ENCODE measurements around the gene ATP5PB. TPM values are rescaled to one million over a fixed set of nuclear protein-coding genes. Genes with fewer than 3 reads are reported as not detected.

Gene ATP5PB
- 100 to 1,000 TPM in 11 of 12 donors, not detected in 1; 148 to 324 (median 295) TPM for polyA plus RNA-seq (ENCODE audit: insufficient read length in 12 of 12)
- long read RNA-seq, donor 1, transcript ATP5PB-202 (7 exons, 3,156 nt), result major isoform, 95 of 158 reads
- long read RNA-seq, donor 1, partial matches to known transcripts, result 59 of 158 reads
- long read RNA-seq, donor 1, other reads (novel, unspliced or antisense), result 0 of 158 reads
- long read RNA-seq, donor 2, transcript ATP5PB-201 (6 exons, 1,040 nt), result minor isoform, 6 of 192 reads
- long read RNA-seq, donor 2, transcript ATP5PB-202 (7 exons, 3,156 nt), result major isoform, 159 of 192 reads
- long read RNA-seq, donor 2, partial matches to known transcripts, result 15 of 192 reads
- long read RNA-seq, donor 2, other reads (novel, unspliced or antisense), result 12 of 192 reads
- long read RNA-seq, donor 3, transcript ATP5PB-202 (7 exons, 3,156 nt), result major isoform, 61 of 83 reads
- long read RNA-seq, donor 3, partial matches to known transcripts, result 22 of 83 reads
- long read RNA-seq, donor 3, other reads (novel, unspliced or antisense), result 0 of 83 reads
- long read RNA-seq, donor 4, transcript ATP5PB-202 (7 exons, 3,156 nt), result major isoform, 60 of 67 reads
- long read RNA-seq, donor 4, partial matches to known transcripts, result 6 of 67 reads
- long read RNA-seq, donor 4, other reads (novel, unspliced or antisense), result 0 of 67 reads
- long read RNA-seq, donor 5, transcript ATP5PB-201 (6 exons, 1,040 nt), result minor isoform, 7 of 168 reads
- long read RNA-seq, donor 5, transcript ATP5PB-202 (7 exons, 3,156 nt), result major isoform, 135 of 168 reads
- long read RNA-seq, donor 5, partial matches to known transcripts, result 17 of 168 reads
- long read RNA-seq, donor 5, other reads (novel, unspliced or antisense), result 9 of 168 reads
- long read RNA-seq, donor 6, transcript ATP5PB-202 (7 exons, 3,156 nt), result major isoform, 69 of 69 reads
- long read RNA-seq, donor 6, partial matches to known transcripts, result 0 of 69 reads
- long read RNA-seq, donor 6, other reads (novel, unspliced or antisense), result 0 of 69 reads
- long read RNA-seq, donor 7, transcript ATP5PB-202 (7 exons, 3,156 nt), result major isoform, 42 of 48 reads
- long read RNA-seq, donor 7, partial matches to known transcripts, result 6 of 48 reads
- long read RNA-seq, donor 7, other reads (novel, unspliced or antisense), result 0 of 48 reads
- long read RNA-seq, donor 8, transcript ATP5PB-202 (7 exons, 3,156 nt), result major isoform, 109 of 123 reads
- long read RNA-seq, donor 8, partial matches to known transcripts, result 5 of 123 reads
- long read RNA-seq, donor 8, other reads (novel, unspliced or antisense), result 5 of 123 reads
- long read RNA-seq, donor 9, transcript ATP5PB-202 (7 exons, 3,156 nt), result major isoform, 65 of 104 reads
- long read RNA-seq, donor 9, partial matches to known transcripts, result 32 of 104 reads
- long read RNA-seq, donor 9, other reads (novel, unspliced or antisense), result 6 of 104 reads
- long read RNA-seq, donor 10, transcript ATP5PB-202 (7 exons, 3,156 nt), result major isoform, 89 of 146 reads
- long read RNA-seq, donor 10, partial matches to known transcripts, result 31 of 146 reads
- long read RNA-seq, donor 10, other reads (novel, unspliced or antisense), result 24 of 146 reads
- long read RNA-seq, donor 11, transcript ATP5PB-202 (7 exons, 3,156 nt), result major isoform, 115 of 169 reads
- long read RNA-seq, donor 11, partial matches to known transcripts, result 47 of 169 reads
- long read RNA-seq, donor 11, other reads (novel, unspliced or antisense), result 6 of 169 reads

DNA sequence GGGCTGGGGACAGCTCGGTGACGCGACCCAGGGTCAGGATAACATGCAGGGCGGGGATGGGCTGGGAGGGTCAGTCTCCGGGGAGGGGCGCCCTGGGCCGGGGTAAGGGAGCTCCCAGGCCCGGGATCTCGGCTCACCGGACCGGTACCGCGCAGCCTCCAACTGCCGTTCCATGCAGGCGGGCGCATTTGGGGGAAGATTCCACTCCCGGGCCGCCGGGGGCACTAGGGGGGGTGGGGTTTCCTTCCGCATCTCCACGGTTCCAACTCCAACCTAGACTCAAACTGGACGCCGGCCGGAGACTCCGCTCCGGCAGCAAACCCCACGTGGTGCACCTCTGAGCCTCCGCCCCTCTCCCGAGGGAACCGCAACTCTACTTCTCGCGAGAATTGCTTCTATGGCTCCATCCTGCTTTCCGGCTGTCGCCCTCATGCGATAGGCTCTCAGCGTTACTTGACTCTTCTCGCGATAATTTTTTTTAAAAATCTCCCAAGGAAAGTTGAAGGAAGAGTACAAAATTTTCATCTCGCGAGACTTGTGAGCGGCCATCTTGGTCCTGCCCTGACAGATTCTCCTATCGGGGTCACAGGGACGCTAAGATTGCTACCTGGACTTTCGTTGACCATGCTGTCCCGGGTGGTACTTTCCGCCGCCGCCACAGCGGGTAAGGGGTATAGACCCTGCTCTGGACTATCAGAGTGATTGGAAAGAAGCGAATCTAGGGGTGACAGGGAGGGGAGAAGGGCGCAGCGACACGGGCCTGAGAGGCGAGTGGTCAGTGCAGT is at the start of gene ATP5PB, which contains the start of gene WDR77:
TSS of gene ATP5PB (plus strand) at position 547 of the 785 bp plus-strand sequence. CDS start at position 625, 78 bp downstream.
TSS of gene WDR77 (minus strand) at position 339 of the 785 bp plus-strand sequence. CDS start at position 252, 87 bp downstream.
- peak; percentile 98 for DNase-seq

GRCh38 chr1:111399792-111400610 is 49.3 kb upstream of the ATP5PB start:
- peak; percentile 31 for DNase-seq

- no peak for DNase-seq
Measured at GRCh38 chr1:111402083-111402482, 47.2 kb upstream of the ATP5PB start.

GRCh38 chr1:111404588-111404987 is 44.7 kb upstream of the ATP5PB start:
- no peak for DNase-seq

GRCh38 chr1:111406321-111406768 is 42.9 kb upstream of the ATP5PB start:
- DNase-seq, result peak; percentile 54

- no peak for DNase-seq
Measured at GRCh38 chr1:111407301-111407700, 42.0 kb upstream of the ATP5PB start.

DNA sequence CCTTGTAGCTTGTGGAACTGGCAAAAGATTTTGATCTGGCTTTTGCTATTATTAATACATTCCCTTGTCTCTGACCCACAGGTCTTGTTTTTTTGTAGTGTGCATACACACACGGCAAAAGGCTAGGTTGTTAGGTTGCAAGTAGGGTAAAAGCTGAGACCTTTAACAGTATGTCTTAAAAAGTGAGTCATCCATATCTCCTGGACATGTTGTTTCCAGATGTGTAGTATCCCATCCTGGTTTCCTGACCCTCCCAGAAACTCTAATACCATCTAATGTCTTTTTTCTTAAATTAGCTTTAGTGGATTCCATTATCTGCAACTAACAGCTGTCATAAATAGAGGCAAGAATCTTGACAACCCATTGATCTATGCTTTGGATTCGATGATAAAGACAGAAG is 36.4 kb upstream of the ATP5PB start:
- no peak for DNase-seq

- DNase-seq, result no peak
Measured at GRCh38 chr1:111414756-111415155, 34.5 kb upstream of the ATP5PB start.

DNA sequence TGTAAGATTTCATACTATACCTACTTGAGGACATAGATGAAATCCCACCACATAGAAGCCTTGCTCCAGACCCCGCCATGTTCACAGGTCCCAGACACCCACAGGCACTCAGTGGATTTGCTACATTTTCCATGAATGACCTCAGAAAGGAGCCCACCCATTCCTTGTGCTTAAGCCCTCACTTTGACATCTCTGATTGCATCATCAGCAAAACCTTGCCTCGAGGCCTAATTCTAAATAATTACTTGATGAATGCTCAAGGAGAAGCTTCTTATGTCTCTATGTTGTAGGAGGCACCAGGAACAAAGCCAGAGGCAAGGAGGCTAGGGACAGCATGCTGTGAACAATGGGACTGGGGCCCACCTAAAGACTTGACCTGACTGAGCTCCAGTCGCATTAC is 33.8 kb upstream of the ATP5PB start:
- DNase-seq, result no peak

- DNase-seq, result no peak
Measured at GRCh38 chr1:111417755-111418154, 31.5 kb upstream of the ATP5PB start.

- no peak for DNase-seq
Measured at GRCh38 chr1:111419037-111419436, 30.2 kb upstream of the ATP5PB start.

DNA sequence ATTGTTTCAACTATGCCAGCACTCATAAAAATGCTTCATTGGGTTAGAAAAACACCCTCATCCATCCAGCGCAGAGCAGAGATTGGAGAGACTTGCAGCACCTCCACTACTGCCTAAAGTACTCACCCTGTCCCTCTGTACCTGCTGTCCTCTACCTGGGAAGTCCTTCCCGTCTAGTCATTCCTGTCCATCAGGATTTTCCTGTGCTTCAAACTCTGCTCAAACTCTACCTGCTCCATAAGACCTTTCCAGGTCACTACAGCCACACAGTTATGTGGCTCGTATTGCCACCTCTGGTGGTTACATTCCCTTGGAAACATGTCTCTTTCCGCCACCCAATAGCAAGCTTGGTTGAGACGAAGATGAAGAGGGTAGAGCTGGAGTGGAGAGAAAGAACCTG is 28.9 kb upstream of the ATP5PB start:
- DNase-seq, result no peak

GRCh38 chr1:111422546-111423391 is 26.5 kb upstream of the ATP5PB start:
- DNase-seq, result no peak

- no peak for DNase-seq
Measured at GRCh38 chr1:111424281-111424680, 25.0 kb upstream of the ATP5PB start.

DNA sequence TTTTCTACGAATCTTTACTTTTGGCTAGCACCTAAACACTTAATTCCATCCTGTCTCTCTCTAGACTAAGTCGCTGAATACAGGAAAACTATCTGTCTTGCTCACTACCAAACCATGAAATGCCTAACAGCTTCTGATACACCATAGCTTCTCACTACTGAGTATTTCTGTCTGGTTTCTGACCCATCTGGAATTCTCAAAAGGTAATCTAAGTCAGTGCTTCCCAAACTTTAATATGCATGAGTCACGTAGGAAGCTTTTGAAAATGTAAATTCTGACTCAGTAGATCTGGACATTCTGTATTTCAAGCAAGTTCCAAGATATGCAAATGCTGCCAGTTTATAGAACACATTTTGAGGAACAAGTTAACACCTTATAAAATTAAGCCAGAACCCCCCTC is 12.5 kb upstream of the ATP5PB start:
- DNase-seq, result no peak

DNA sequence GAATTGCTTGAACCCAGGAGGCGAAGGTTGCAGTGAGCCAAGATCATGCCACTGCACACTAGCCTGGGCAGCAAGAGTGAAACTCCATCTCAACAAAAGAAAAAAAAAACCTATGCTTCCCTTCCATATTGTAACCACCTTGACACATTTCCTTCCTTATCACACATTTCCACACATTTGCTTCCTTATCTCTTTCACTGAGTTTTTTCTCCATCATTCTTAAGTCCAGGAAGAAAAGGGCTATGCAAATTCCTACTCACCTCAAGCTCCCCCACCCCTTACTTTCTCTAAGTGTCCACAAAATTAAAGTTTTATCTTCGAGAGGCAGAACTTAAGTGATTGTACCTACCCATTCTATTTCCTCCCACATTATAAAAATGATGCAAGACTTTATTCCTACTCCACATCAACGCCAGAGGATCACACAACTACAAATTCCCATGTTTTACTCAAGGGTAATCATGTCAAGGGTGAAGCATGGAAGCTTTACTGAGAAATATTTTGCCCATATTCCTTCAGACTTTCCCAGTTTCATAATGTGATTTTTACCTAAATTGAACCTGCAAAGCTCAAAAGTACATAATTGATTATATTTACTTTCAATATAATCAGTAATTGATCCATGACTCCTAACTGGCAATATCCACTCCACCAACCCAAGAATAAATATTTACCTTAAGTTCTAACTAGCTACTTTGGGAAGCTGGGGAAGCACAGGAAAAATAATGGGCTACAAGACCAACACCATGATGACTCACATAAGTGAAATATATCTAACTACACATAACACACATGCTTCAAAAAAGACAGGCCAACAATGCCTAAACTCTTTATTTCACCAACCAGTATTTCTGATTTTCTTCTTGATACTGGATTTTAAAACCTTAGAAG is 9.6 kb upstream of the ATP5PB start:
- no peak for DNase-seq

Data from muscle of arm (tissue), 14 donors.